Measurements from ENCODE around the gene AFAP1L2.

Gene AFAP1L2

DNA sequence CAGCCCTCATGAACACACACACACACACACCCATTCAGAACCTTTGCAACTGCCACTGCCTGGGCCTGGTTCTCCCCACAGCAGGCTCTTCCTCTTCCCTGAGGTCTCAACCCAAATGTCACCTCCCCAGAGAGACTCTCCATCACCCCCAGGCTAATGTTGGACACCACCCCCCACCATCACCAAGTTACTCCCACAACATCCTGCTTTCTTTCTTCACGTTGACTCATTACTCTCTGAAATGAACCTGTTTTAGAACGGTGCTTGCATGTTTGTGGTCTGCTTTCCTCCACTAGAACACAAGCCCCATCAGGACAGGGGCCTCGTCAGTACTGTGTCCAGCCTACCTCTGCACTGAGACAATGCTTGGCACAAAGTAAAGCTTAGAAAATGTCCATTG is 16.0 kb downstream of the AFAP1L2 start:
- H3K4me3 ChIP-seq (ENCODE audit: low read length) = no peak overlapping the region
- TF ChIP-seq, protein P1, sequence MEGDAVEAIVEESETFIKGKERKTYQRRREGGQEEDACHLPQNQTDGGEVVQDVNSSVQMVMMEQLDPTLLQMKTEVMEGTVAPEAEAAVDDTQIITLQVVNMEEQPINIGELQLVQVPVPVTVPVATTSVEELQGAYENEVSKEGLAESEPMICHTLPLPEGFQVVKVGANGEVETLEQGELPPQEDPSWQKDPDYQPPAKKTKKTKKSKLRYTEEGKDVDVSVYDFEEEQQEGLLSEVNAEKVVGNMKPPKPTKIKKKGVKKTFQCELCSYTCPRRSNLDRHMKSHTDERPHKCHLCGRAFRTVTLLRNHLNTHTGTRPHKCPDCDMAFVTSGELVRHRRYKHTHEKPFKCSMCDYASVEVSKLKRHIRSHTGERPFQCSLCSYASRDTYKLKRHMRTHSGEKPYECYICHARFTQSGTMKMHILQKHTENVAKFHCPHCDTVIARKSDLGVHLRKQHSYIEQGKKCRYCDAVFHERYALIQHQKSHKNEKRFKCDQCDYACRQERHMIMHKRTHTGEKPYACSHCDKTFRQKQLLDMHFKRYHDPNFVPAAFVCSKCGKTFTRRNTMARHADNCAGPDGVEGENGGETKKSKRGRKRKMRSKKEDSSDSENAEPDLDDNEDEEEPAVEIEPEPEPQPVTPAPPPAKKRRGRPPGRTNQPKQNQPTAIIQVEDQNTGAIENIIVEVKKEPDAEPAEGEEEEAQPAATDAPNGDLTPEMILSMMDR (conservative IDR thresholded peaks at IDR 0.05; ENCODE audit: low read length) = no peak
- no peak for DNase-seq (ENCODE audit: low read depth)

DNA sequence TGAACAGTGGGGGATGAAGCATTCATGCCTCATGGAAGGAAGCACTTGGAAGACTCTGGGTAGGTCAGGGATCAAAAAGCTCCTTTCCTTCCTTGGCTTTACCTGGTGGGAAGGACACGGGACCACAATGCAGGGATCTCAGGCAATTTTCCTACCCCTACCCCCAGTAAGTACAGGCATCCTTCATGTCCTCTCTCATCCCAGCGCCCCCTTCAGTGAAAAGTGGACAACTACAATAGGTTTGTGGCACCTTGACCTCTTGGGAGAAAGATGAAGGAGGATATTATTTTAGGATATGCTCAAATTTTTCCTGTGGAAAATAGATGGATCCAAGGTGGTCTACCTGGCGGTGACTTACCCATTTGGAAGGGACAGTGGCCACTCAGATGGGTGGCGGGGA is 16.5 kb downstream of the AFAP1L2 start:
- no peak for DNase-seq (ENCODE audit: low read depth)
- H3K4me3 ChIP-seq (ENCODE audit: low read length) = no peak overlapping the region
- TF ChIP-seq, protein P1 (conservative IDR thresholded peaks at IDR 0.05; ENCODE audit: low read length) = no peak

DNA sequence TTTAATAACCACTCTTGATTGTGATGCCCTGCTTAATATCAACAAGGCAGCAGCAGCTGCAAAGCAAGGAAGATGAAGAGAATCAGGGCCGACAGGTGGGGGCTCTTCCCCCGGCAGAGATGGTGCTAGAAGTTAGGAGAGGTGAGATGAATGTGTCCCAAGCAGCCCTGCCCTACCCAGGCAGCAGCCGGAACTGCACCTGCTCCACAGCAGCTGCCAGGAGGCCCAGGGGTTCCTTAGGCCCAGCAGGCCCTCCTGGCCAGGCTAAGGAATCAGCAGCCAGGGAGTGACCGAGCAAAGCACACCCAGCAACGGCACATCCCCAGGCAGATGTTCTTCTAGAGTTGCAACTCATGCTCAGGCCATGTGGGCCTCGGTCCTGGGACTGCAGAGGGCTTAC is 17.9 kb downstream of the AFAP1L2 start:
- TF ChIP-seq, protein P1 (conservative IDR thresholded peaks at IDR 0.05; ENCODE audit: low read length) = no peak
- DNase-seq (ENCODE audit: low read depth) = no peak
- H3K4me3 ChIP-seq (ENCODE audit: low read length) = no peak overlapping the region

DNA sequence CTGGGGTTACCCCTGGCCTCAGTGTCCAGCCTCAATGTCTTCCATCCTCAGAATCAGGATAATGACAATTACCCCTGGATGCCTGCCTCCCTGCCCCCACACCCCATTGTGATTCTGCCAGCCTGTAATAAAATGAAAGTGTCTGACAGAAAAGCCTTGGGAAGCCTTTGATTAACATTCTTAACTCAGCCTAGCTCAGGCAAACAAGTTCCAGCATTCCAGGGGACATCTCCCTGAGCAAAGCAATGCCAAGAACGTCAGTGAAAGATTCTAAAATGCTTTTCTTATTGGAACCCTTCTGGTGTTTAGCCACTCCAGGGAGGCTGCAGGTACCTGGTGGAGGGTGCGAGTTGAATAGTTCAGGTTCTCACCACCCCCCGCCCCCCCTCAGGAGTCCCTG is 18.7 kb downstream of the AFAP1L2 start:
- no peak for DNase-seq (ENCODE audit: low read depth)
- TF ChIP-seq, protein P1 (conservative IDR thresholded peaks at IDR 0.05; ENCODE audit: low read length) = no peak
- H3K4me3 ChIP-seq (ENCODE audit: low read length) = no peak overlapping the region

DNA sequence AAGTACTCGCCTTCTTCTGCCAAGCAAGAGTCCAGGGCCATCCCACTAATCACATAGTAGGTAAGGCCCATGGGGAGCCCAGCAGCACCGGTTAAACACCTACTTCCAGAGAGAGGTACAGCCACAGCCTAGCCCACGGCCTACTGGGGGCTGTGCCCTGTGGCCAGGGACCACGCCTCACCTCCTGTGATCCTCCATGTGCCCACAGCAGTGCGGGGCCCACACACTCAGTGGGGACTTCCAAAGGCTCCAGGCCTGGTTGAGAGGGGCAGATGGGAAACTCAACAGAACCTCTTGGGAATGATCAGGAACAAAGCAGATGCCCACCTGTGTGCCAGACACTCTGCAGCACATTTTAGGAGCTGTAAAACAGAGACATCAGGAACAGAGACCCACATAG is 19.7 kb downstream of the AFAP1L2 start:
- no peak overlapping the region for H3K4me3 ChIP-seq (ENCODE audit: low read length)
- TF ChIP-seq, protein P1 (conservative IDR thresholded peaks at IDR 0.05; ENCODE audit: low read length) = no peak
- DNase-seq (ENCODE audit: low read depth) = no peak

DNA sequence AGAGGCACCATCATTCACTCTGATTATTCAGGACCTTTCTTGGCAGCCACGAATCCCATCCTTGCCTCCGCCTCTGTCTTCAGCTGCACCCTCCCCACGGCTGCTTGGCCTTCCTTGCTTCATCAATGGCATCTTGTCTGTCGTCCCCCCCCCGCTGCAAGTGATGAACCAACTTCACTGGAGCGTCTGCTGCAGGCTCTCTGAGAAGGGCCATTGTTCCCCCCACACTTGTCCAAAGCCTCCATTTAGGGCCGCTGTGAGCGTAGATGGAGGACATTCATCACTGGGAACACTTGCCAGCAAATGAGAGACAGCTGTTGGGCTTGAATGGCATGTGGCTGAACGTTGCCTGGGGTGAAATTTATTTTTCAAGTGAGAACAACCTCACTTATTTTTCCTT is 20.1 kb downstream of the AFAP1L2 start:
- TF ChIP-seq, protein P1 (conservative IDR thresholded peaks at IDR 0.05; ENCODE audit: low read length) = no peak

DNA sequence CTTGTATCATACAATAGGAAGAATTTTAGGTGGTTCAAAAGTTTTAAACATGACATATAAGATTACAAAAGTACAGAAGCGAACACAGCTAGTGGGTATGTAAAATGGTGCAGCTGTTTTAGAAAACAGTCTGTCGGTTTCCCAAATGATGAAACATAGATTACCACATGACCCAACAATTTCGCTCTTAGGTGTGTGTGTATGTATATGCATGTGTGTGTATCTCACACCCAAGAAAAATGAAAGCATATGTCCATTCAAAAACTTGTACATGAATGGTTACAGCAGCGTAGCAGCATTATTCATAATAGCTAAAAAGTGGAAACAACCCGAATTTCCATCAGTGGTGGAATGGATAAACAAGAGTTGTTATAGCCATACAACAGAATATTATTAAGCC is 23.5 kb downstream of the AFAP1L2 start:
- H3K4me3 ChIP-seq (ENCODE audit: low read length) = no peak overlapping the region
- TF ChIP-seq, protein P1 (conservative IDR thresholded peaks at IDR 0.05; ENCODE audit: low read length) = no peak
- no peak for DNase-seq (ENCODE audit: low read depth)

More for the DNA sequence above, 20.1 kb downstream of the AFAP1L2 start:
- no peak overlapping the region for H3K4me3 ChIP-seq (ENCODE audit: low read length)
- no peak for DNase-seq (ENCODE audit: low read depth)

Measured in AG10803 (cell line).